NCI-H345 (cell line): ENCODE measurements around the gene ZNF619.

Experiments used
- DNase-seq: peaks from one replicate; lab custom pipeline; 2025; lab: John Stamatoyannopoulos, UW

ZNF619 gene

GRCh38 chr3:40465456-40465855, 11.5 kb upstream of the ZNF619 start:
- DNase-seq, result no peak

DNA sequence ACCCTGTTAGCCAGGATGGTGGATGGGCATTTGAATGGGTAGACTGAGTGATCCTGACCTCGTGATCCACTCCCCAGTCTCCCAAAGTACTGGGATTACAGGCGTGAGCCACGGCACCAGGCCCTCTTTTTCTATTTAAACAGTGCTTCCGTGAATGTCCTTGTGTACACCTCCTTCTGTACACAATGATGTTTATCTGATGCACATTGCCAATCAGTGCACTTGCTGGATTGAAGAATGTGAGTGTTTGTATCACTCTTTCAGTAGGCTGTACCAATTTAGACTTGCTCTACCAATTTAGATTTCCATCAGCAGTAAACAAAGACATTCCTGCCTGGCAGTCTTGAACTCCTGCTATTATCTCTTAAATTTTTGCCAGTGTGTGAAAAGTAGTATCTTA, 8.9 kb upstream of the ZNF619 start:
- DNase-seq, result no peak

GRCh38 chr3:40470701-40471100, 6.2 kb upstream of the ZNF619 start:
- DNase-seq, result no peak

GRCh38 chr3:40477666-40478065, 744 bp downstream of the ZNF619 start:
- DNase-seq, result no peak

- DNase-seq, result no peak
These were observed 10.2 kb downstream of the ZNF619 start for GRCh38 chr3:40487172-40487571.

GRCh38 chr3:40490916-40491315, 14.0 kb downstream of the ZNF619 start:
- DNase-seq, result no peak

GRCh38 chr3:40494698-40495097, 17.8 kb downstream of the ZNF619 start:
- no peak for DNase-seq

GRCh38 chr3:40497288-40497687, 20.4 kb downstream of the ZNF619 start:
- no peak for DNase-seq

DNA sequence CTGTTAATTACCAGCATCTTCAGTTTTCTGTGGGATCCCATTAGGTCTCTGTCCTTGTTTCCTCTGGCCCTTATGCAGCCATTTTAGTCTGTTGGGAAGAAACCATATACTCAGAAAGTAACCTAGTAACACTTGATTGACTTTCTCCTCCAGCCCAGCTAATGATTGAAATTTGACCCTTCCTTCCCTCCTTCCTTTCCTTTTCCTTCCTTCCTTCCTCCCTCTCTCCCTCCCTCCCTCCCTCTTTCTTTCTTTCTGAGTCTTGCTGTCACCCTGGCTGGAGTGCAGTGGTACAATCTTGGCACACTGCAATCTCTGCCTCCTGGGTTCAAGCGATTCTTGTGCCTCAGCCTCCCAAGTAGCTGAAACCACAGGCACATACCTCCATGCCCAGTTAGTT, 23.0 kb downstream of the ZNF619 start:
- DNase-seq, result no peak

GRCh38 chr3:40502034-40502433, 25.1 kb downstream of the ZNF619 start:
- no peak for DNase-seq

DNA sequence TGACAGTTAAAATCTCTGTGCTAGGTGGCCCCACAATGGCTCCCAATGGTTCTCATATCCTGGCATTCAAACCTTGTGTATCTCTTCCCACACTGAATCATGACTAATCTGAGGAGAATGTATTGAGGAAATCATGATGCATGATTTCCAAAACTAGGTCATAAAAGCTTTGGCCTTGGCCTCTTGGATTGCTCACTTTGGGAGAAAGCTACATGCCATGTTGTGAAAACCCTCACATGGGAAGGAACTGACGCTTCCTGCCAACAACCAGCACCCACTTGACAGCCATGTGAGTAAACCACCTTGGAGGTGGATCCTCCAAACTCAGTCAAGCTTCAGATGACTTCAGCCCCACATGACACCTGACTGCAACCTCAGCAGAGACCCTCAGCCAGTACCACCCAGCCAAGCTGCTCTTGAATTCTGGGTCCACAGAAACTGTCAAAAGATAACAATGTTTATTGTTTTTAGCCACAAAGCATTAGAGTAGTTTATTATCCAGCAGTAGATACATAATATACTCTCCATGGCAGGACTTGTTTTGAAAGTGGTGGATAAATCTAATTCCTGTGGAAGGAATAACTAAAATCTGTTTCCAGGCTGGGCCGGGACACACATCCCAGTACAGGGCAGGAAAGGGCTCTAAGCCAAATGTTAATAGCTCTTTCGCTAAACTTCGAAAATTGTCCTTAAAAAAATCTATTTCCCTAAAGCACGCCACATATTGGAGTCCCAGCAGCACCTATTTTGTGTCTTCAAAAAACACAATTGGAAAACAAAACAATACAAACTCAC, 27.9 kb downstream of the ZNF619 start:
- DNase-seq, result no peak

DNA sequence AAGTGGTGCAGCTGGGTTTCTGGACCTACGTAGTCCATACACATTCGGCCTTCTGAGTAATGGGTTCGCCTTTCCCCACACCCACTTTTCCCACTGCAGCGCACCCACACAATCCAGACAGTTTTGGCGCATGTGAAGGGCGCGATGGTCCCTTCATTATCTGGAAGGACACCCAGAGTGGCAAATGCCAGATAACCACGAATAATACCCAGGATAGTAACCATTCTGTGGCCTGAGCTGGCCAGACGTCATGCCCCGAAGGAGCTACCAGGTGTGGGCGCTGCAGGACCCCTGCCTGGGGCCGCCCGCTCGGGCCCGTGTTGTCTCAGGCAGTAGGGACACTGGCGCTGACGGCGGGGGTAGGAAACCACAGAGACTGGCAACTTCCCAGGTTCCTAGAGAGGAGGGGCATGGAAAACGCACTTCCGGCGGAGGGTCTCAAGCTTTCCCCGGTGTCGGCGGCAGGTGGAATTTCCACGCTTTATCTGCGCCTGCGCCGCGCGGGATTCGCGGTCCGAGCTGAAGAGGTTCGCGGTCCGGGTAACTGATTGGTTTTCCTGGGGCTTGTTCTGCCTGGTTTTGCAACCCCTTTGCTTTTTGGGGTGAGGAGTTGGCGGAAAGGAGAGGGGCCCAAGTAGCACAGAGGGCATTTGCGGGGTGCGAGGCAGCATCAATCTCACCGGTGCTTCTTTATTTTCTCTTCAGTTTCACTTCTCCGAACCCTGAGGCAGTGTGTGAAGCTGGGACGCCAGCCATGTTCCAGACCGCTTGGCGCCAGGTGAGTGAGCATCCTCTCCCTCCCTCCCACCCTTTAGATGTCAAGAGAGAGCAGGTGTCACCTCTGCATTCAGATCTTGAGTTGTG, 28.9 kb downstream of the ZNF619 start, which contains the start of gene ZNF620:
Gene ZNF620 (plus strand): TSS at position 441 of the 864 bp plus-strand sequence. CDS start 314 bp downstream, at position 755.
- peak; percentile 83 for DNase-seq

DNA sequence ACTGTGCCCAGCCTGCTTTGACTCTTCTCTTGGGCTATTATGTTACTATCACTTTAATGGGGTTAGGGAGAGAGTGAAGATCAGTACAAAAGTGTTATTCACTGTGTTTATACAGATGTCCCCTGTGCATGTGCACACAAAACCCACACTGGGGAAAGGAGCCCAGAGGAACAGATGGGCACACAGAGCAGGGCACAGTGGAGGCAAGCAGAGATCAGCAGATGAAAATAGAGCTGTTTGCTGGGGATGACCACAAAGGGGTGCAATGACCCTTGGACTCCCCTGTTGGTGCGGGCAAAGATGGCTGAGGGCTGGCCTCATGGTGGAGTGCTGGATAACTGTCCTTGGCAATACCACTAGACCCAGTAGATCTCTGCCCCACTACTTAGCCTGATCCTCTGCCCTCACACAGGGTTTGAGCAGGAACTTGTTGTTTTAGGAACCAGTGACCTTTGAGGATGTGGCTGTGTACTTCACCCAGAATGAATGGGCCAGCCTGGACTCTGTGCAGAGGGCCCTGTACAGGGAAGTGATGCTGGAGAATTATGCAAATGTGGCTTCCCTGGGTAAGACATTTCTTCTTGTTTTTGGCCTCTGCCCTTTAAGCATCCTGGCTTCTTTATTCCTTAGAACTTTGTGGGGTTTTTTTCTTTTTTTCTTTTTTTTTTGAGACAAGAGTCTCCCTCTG, 34.3 kb downstream of the ZNF619 start:
- DNase-seq, result no peak

GRCh38 chr3:40516201-40516600, 39.3 kb downstream of the ZNF619 start:
- DNase-seq, result no peak

GRCh38 chr3:40518067-40518466, 41.1 kb downstream of the ZNF619 start:
- DNase-seq, result no peak

GRCh38 chr3:40518848-40519247, 41.9 kb downstream of the ZNF619 start:
- DNase-seq, result no peak

GRCh38 chr3:40521254-40521653, 44.3 kb downstream of the ZNF619 start:
- no peak for DNase-seq

GRCh38 chr3:40523781-40524180, 46.9 kb downstream of the ZNF619 start:
- no peak for DNase-seq

- DNase-seq, result no peak
These were observed 47.3 kb downstream of the ZNF619 start for GRCh38 chr3:40524222-40524567.

DNA sequence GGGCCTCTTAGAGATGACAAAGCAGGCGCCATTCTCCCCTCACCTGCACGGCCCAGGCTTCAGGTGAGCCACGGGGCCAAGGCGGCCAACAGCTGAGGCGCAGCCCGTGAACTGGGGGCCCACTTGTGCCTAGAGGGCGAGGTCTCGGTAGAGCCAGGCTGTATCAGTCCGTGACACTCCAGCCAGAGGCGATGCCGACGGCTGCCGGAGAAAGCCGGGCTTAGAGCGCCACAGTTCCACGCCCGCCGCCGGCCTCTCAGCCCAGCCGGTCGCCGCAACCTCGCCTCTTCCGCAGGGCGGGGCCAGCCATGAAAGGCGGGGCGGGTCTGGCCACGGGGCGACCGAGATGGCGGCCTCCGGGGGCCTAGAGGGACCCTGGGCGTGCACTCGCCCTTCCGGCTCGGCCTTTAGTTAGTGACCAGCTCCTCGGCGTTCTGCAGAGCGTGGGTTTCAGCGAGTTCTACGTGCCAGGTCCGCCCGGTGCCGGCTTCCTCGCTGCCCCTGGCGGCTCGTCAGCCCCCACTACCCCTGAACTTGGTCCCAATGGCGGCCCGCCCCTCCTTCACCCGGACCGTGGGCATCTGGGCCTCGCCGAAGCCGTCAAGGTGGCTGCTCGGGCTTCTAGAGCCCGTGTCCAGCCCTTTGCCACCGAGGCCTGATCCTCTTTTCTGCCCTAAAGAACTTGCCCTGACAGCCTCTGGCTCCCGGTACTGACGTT, 47.8 kb downstream of the ZNF619 start, which contains the start of gene ZNF621:
Gene ZNF621 (plus strand): TSS at position 393 of the 718 bp plus-strand sequence. CDS start 881 bp downstream, outside the sequence.
- peak; percentile 78 for DNase-seq

GRCh38 chr3:40528426-40528825, 51.5 kb downstream of the ZNF619 start:
- DNase-seq, result no peak

- no peak for DNase-seq
These were observed 55.3 kb downstream of the ZNF619 start for GRCh38 chr3:40532252-40532651.
